IMR-90 (cell line): Measurements from ENCODE around the gene SYT17. TPM values are rescaled to one million over a fixed set of nuclear protein-coding genes. Genes with fewer than 3 reads are reported as not detected.

Experiments used
- ATAC-seq: fragments of 200-7000 bp; cut with Tn5 transposase; 2 replicates; pipeline ENCODE4 v1.9.1; 2020; ENCODE audit warnings: low read depth, mild to moderate bottlenecking, moderate library complexity
- BruUV-seq: library from RNA; stranded (reverse); fragments of 400-500 nt; replicated peaks from 2 replicates; lab custom pipeline; 2021; lab: Mats Ljungman, UMichigan
- CTCF ChIA-PET: fragments of 300-600 bp; formaldehyde crosslinking; extraction: SDS; loops from one replicate; lab custom pipeline; 2021; ENCODE audit warnings: antibody characterized with exemption; lab: Yijun Ruan, JAX
- POLR2A ChIA-PET: fragments of 300-600 bp; sonication (Branson Sonifier 250); formaldehyde crosslinking; loops from one replicate; lab custom pipeline; 2022; ENCODE audit warnings: antibody characterized with exemption; ENCODE audit not compliant: unreplicated experiment; lab: Charles Lee
- DNase-seq: peaks from one replicate; pipeline ENCODE4 v3.0.0; 2013
- H2AFZ ChIP-seq: replicated peaks from 2 replicates; pipeline ENCODE3; 2013; ENCODE audit warnings: low read length, mild to moderate bottlenecking; ENCODE audit not compliant: poor library complexity
- H2AK5ac ChIP-seq: 2 replicates; pipeline ENCODE4 v1.6.1; 2013; ENCODE audit warnings: low read depth, low read length, inconsistent platforms
- H2AK9ac ChIP-seq: replicated peaks from 2 replicates; pipeline ENCODE3; 2013; ENCODE audit warnings: mild to moderate bottlenecking, low read depth, low read length, moderate library complexity; ENCODE audit not compliant: poor library complexity
- H2BK120ac ChIP-seq: 2 replicates; pipeline ENCODE4 v1.6.1; 2013; ENCODE audit warnings: low read depth, low read length, inconsistent platforms
- H2BK15ac ChIP-seq: 3 replicates; pipeline ENCODE4 v1.6.1; 2013; ENCODE audit warnings: low read depth, low read length, inconsistent platforms
- H2BK20ac ChIP-seq: 2 replicates; pipeline ENCODE4 v1.6.1; 2013; ENCODE audit warnings: low read depth, mild to moderate bottlenecking, inconsistent platforms, low read length, moderate library complexity
- H2BK5ac ChIP-seq: 2 replicates; pipeline ENCODE4 v1.6.1; 2013; ENCODE audit warnings: mild to moderate bottlenecking, low read depth, low read length, inconsistent platforms; ENCODE audit not compliant: poor library complexity, severe bottlenecking
- H3K14ac ChIP-seq: replicated peaks from 2 replicates; pipeline ENCODE4 v1.6.1; 2013; ENCODE audit warnings: low read depth, low read length, inconsistent platforms
- H3K18ac ChIP-seq: 2 replicates; pipeline ENCODE4 v1.6.1; 2013; ENCODE audit warnings: low read depth, low read length, control low read depth
- H3K23ac ChIP-seq: 2 replicates; pipeline ENCODE4 v1.6.1; 2013; ENCODE audit warnings: low read depth, low read length, inconsistent platforms
- H3K27ac ChIP-seq: 2 replicates; pipeline ENCODE4 v1.5.1; 2013; ENCODE audit warnings: mild to moderate bottlenecking, control low read depth, low read length; ENCODE audit not compliant: insufficient read depth
- H3K27me3 ChIP-seq: 2 replicates; pipeline ENCODE4 v1.6.1; 2013; ENCODE audit warnings: low read length; ENCODE audit not compliant: control insufficient read depth, insufficient read depth
- H3K36me3 ChIP-seq: 2 replicates; pipeline ENCODE4 v1.6.1; 2013; ENCODE audit warnings: low read length, mixed read lengths; ENCODE audit not compliant: control insufficient read depth, insufficient read depth
- H3K4ac ChIP-seq: 2 replicates; pipeline ENCODE4 v1.6.1; 2013; ENCODE audit warnings: low read depth, low read length, inconsistent platforms
- H3K4me1 ChIP-seq: 2 replicates; pipeline ENCODE4 v1.6.1; 2013; ENCODE audit warnings: low read length, mixed read lengths; ENCODE audit not compliant: control insufficient read depth, insufficient read depth
- H3K4me2 ChIP-seq: 2 replicates; pipeline ENCODE4 v1.6.1; 2013; ENCODE audit warnings: low read depth, mild to moderate bottlenecking, control low read depth, low read length, moderate library complexity
- H3K4me3 ChIP-seq: 2 replicates; pipeline ENCODE4 v1.5.1; 2013; ENCODE audit warnings: low read depth, mild to moderate bottlenecking, control low read depth, low read length, moderate library complexity; ENCODE audit not compliant: insufficient read depth
- H3K56ac ChIP-seq: 2 replicates; pipeline ENCODE4 v1.6.1; 2013; ENCODE audit warnings: low read length, inconsistent platforms; ENCODE audit not compliant: insufficient read depth; ENCODE audit errors: extremely low read depth
- H3K79me1 ChIP-seq, 2 experiments: 2 replicates each; pipeline ENCODE4 v1.6.1; 2013; ENCODE audit warnings: low read length in 2 of 2, inconsistent platforms in 1 of 2, low read depth in 1 of 2
- H3K9ac ChIP-seq: 2 replicates; pipeline ENCODE4 v1.6.1; 2013; ENCODE audit warnings: low read depth, low read length, control low read depth
- H3K9me1 ChIP-seq: 2 replicates; pipeline ENCODE4 v1.6.1; 2013; ENCODE audit warnings: low read length, inconsistent platforms; ENCODE audit not compliant: insufficient read depth
- H3K9me3 ChIP-seq: 2 replicates; pipeline ENCODE4 v1.6.1; 2013; ENCODE audit warnings: low read length; ENCODE audit not compliant: control insufficient read depth, insufficient read depth
- H4K20me1 ChIP-seq: 2 replicates; pipeline ENCODE4 v1.6.1; 2013; ENCODE audit warnings: low read length, inconsistent platforms; ENCODE audit not compliant: insufficient read depth
- H4K5ac ChIP-seq: 2 replicates; pipeline ENCODE4 v1.6.1; 2013; ENCODE audit warnings: mild to moderate bottlenecking, low read depth, low read length, control low read depth
- H4K8ac ChIP-seq, 2 experiments: 2 replicates each; pipeline ENCODE4 v1.6.1; 2013; ENCODE audit warnings: low read depth in 2 of 2, low read length in 2 of 2, control low read depth in 1 of 2, inconsistent platforms in 1 of 2
- H4K91ac ChIP-seq: 2 replicates; pipeline ENCODE4 v1.6.1; 2013; ENCODE audit warnings: low read depth, low read length, inconsistent platforms; ENCODE audit not compliant: insufficient read depth
- CEBPB ChIP-seq: IDR thresholded peaks from 2 replicates; pipeline ENCODE4 v1.6.1; 2012; ENCODE audit warnings: low read depth, low read length, improper control_type of control experiment
- MAZ ChIP-seq: IDR thresholded peaks from 2 replicates; pipeline ENCODE4 v1.6.1; 2012; ENCODE audit warnings: low read depth, mild to moderate bottlenecking, low read length, improper control_type of control experiment, moderate library complexity, borderline replicate concordance
- WGBS, 2 experiments: methylation state at CpG; one replicate each; pipeline versions ENCODE4 v1.1.5 to v1.1.7; 2013; ENCODE audit warnings: missing lambda C conversion rate in 2 of 2; ENCODE audit not compliant: insufficient read length in 1 of 2; ENCODE audit errors: extremely low coverage in 2 of 2; 5-methylcytosine and 5-hydroxymethylcytosine counted together
- dilution Hi-C: fragments of 300-500 bp; cut with HindIII; formaldehyde crosslinking; loops from one replicate; pipeline ENCODE4 v1.14.3; 2018; ENCODE audit warnings: low sequenced_read_pairs; ENCODE audit not compliant: unreplicated experiment
- in situ Hi-C: fragments of 300-500 bp; cut with MboI; formaldehyde crosslinking; loops from 3 replicates; pipeline ENCODE4 v1.14.3; 2019; ENCODE audit warnings: low sequenced_read_pairs, inconsistent platforms, mixed read lengths
- intact Hi-C: fragments of 100-400 bp; cut with micrococcal nuclease; formaldehyde crosslinking; loops from 2 replicates; pipeline ENCODE4 v1.10.0; 2022
- polyA plus RNA-seq, 3 experiments: library from polyadenylated mRNA; depleted of rRNA; stranded (reverse); fragments of >200 nt; gene quantifications; 2 replicates each; pipeline ENCODE4 v1.2.3, GENCODE V29; 2012; ENCODE audit warnings: low replicate concordance in 1 of 3
- total RNA-seq: library from RNA; depleted of rRNA; stranded (reverse); fragments of >200 nt; gene quantifications from 2 replicates; pipeline ENCODE4 v1.2.3, GENCODE V29; 2012

The SYT17 gene
- total and polyA plus RNA-seq, 2 of the 4 experiments (the other 2 are of a cell fraction): not detected

GRCh38 chr16:19152042-19152441 lies 16.0 kb upstream of the SYT17 start:
- ATAC-seq: no peak
- H4K91ac ChIP-seq: no peak overlapping the region
- dilution Hi-C loops: no loop called here
- no peaks in the 10 kb centered on the region for H4K20me1 ChIP-seq
- no peak overlapping the region for H2BK15ac ChIP-seq
- no peak overlapping the region for H2BK20ac ChIP-seq
- in situ Hi-C loops: loop anchor here (10.0 kb wide), 1 partner anchor 223 kb away; no protein-coding TSS in a partner anchor
- no peak overlapping the region for H3K18ac ChIP-seq
- H3K23ac ChIP-seq: no peak overlapping the region
- H4K5ac ChIP-seq: no peak overlapping the region
- no peak overlapping the region for H3K14ac ChIP-seq
- no peaks in the 10 kb centered on the region for H3K79me1 ChIP-seq
- H3K9me1 ChIP-seq: no peaks in the 10 kb centered on the region
- H3K9ac ChIP-seq: no peak overlapping the region
- H3K27ac ChIP-seq: no peak overlapping the region
- TF ChIP-seq MAZ (no peak), CEBPB (0 out of 2 replicates have a peak, but pooled peaks have one; percentile 16)
- no peak for DNase-seq
- no peaks in the 10 kb centered on the region for H3K4me1 ChIP-seq
- no peak overlapping the region for H2AK5ac ChIP-seq
- H2AFZ ChIP-seq: no peak overlapping the region
- no peaks in the 10 kb centered on the region for H3K36me3 ChIP-seq
- H3K4me2 ChIP-seq: no peak overlapping the region
- H3K4me3 ChIP-seq: no peak overlapping the region
- peaks cover 18% of the 10 kb centered on the region for H3K27me3 ChIP-seq
- WGBS, 2 experiments: no CpG with 5 or more reads among the region's 1 CpG
- ChIA-PET POLR2A (no interaction called here), CTCF (no interaction called here)
- no peak overlapping the region for H2BK120ac ChIP-seq
- no TSS peak for BruUV-seq
- no peak overlapping the region for H3K4ac ChIP-seq
- intact Hi-C loops: no loop called here
- H2BK5ac ChIP-seq: no peak overlapping the region
- H4K8ac ChIP-seq: no peak overlapping the region
- no peak overlapping the region for H2AK9ac ChIP-seq
- H3K56ac ChIP-seq: no peak overlapping the region
- peaks cover 8% of the 10 kb centered on the region for H3K9me3 ChIP-seq
